Endometrial microvascular endothelial cells (primary cell): Measurements from ENCODE around the gene TTC33. TPM values are rescaled to one million over a fixed set of nuclear protein-coding genes. Genes with fewer than 3 reads are reported as not detected.
"Not testable (repeated sequence)": the region's sequence is repeated elsewhere in the genome, so short reads cannot be mapped to it uniquely, and the experiment has no call there.

ENCODE experiments used
- in situ Hi-C: cut with HindIII; loops from 2 replicates; pipeline ENCODE4 v1.10.0; 2017; ENCODE audit warnings: low sequenced_read_pairs, low pct_unique_long_range_greater_than_20kb; ENCODE audit errors: inconsistent ontology term
- total RNA-seq: library from RNA; depleted of rRNA; stranded (reverse); fragments of >200 nt; gene quantifications from one replicate; pipeline ENCODE4 v1.2.3, GENCODE V29; 2015; ENCODE audit errors: inconsistent ontology term

TTC33 gene
- total RNA-seq, 1 donor from 2014 or later = 10.3 TPM

- in situ Hi-C loops = no loop called here
Measured at GRCh38 chr5:40600383-40600782, 155.4 kb downstream of the TTC33 start.

GRCh38 chr5:40599676-40600075 lies 156.1 kb downstream of the TTC33 start:
- in situ Hi-C loops = no loop called here

GRCh38 chr5:40594811-40595210 lies 160.9 kb downstream of the TTC33 start:
- in situ Hi-C loops = no loop called here

- in situ Hi-C loops = not testable (repeated sequence)
Measured at GRCh38 chr5:40591727-40592396, 163.9 kb downstream of the TTC33 start.

GRCh38 chr5:40587376-40587775 lies 168.4 kb downstream of the TTC33 start:
- in situ Hi-C loops = no loop called here

GRCh38 chr5:40585537-40586267 lies 170.1 kb downstream of the TTC33 start:
- in situ Hi-C loops = no loop called here

- in situ Hi-C loops = no loop called here
Measured at GRCh38 chr5:40584054-40584453, 171.7 kb downstream of the TTC33 start.

GRCh38 chr5:40578501-40579451 lies 177.0 kb downstream of the TTC33 start:
- in situ Hi-C loops = no loop called here

GRCh38 chr5:40577718-40578117 lies 178.0 kb downstream of the TTC33 start:
- in situ Hi-C loops = no loop called here

- in situ Hi-C loops = no loop called here
Measured at GRCh38 chr5:40575921-40576320, 179.8 kb downstream of the TTC33 start.

- in situ Hi-C loops = no loop called here
Measured at GRCh38 chr5:40575411-40575810, 180.3 kb downstream of the TTC33 start.

- in situ Hi-C loops = no loop called here
Measured at GRCh38 chr5:40572937-40573336, 182.8 kb downstream of the TTC33 start.

- in situ Hi-C loops = no loop called here
Measured at GRCh38 chr5:40572391-40572790, 183.4 kb downstream of the TTC33 start.

- in situ Hi-C loops = no loop called here
Measured at GRCh38 chr5:40571729-40572128, 184.0 kb downstream of the TTC33 start.

GRCh38 chr5:40570408-40571129 lies 185.2 kb downstream of the TTC33 start:
- in situ Hi-C loops = no loop called here

- in situ Hi-C loops = no loop called here
Measured at GRCh38 chr5:40569546-40570270, 186.1 kb downstream of the TTC33 start.

GRCh38 chr5:40568548-40568947 lies 187.2 kb downstream of the TTC33 start:
- in situ Hi-C loops = no loop called here

GRCh38 chr5:40563173-40563572 lies 192.6 kb downstream of the TTC33 start:
- in situ Hi-C loops = not testable (repeated sequence)
